KMS-11 (cell line): ENCODE results near the gene RPH3AL.

ENCODE experiments used
- H2AFZ ChIP-seq: fragments of 200-600 bp; sonication (generic); 2 replicates; pipeline ENCODE4 v1.6.1; 2016; ENCODE audit warnings: antibody characterized with exemption, mixed run types, low read depth
- H3K27ac ChIP-seq: fragments of 200-600 bp; sonication (generic); 2 replicates; pipeline ENCODE4 v1.6.1; 2016; ENCODE audit warnings: mild to moderate bottlenecking, mixed run types
- H3K27me3 ChIP-seq: fragments of 200-600 bp; sonication (generic); 2 replicates; pipeline ENCODE4 v1.6.1; 2017; ENCODE audit warnings: mild to moderate bottlenecking, low read depth, mixed run types, moderate library complexity; ENCODE audit not compliant: insufficient read depth
- H3K36me3 ChIP-seq: fragments of 200-600 bp; sonication (generic); 2 replicates; pipeline ENCODE4 v1.6.1; 2017; ENCODE audit warnings: mild to moderate bottlenecking, mixed run types; ENCODE audit not compliant: insufficient read depth
- H3K4me1 ChIP-seq: fragments of 200-600 bp; sonication (generic); 2 replicates; pipeline ENCODE4 v1.6.1; 2016; ENCODE audit warnings: mild to moderate bottlenecking, low read depth, mixed run types; ENCODE audit not compliant: poor library complexity, severe bottlenecking
- H3K4me2 ChIP-seq: fragments of 200-600 bp; sonication (generic); 2 replicates; pipeline ENCODE4 v1.7.0; 2016; ENCODE audit warnings: mild to moderate bottlenecking, mixed run types
- H3K4me3 ChIP-seq: fragments of 200-600 bp; sonication (generic); IDR thresholded peaks from 2 replicates; pipeline ENCODE4 v1.6.1; 2017; ENCODE audit warnings: low read depth, low read length, mixed read lengths; ENCODE audit not compliant: insufficient read depth
- H3K79me2 ChIP-seq: fragments of 200-600 bp; sonication (generic); 2 replicates; pipeline ENCODE4 v1.6.1; 2016; ENCODE audit warnings: low read depth, mixed run types; ENCODE audit not compliant: insufficient read depth
- H3K9ac ChIP-seq: fragments of 200-600 bp; sonication (generic); 2 replicates; pipeline ENCODE4 v1.6.1; 2016; ENCODE audit warnings: mild to moderate bottlenecking, mixed run types
- H4K20me1 ChIP-seq: fragments of 200-600 bp; sonication (generic); 2 replicates; pipeline ENCODE4 v1.6.1; 2016; ENCODE audit warnings: mild to moderate bottlenecking, mixed run types; ENCODE audit not compliant: insufficient read depth
- CTCF ChIP-seq: fragments of 200-600 bp; sonication (generic); conservative IDR thresholded peaks from 2 replicates; pipeline ENCODE4 v1.6.1; 2017; ENCODE audit warnings: low read depth, mild to moderate bottlenecking, antibody characterized with exemption, low read length, moderate library complexity, mixed read lengths

RPH3AL gene

GRCh38 chr17:332558-333322 is 19.9 kb downstream of the RPH3AL start:
- Histone ChIP-seq H3K79me2 (no peaks in the 10 kb centered on the region), H3K27ac (no peak overlapping the region), H3K4me1 (no peaks in the 10 kb centered on the region), H2AFZ (no peak overlapping the region), H3K36me3 (no peaks in the 10 kb centered on the region), H3K4me3 (no peak overlapping the region), H3K9ac (no peak overlapping the region), H4K20me1 (no peaks in the 10 kb centered on the region), H3K27me3 (no peaks in the 10 kb centered on the region), H3K4me2 (no peak overlapping the region)
- TF ChIP-seq CTCF: no peak

- Histone ChIP-seq H2AFZ (no peak overlapping the region), H3K36me3 (no peaks in the 10 kb centered on the region), H3K27ac (no peak overlapping the region), H3K4me3 (no peak overlapping the region), H4K20me1 (no peaks in the 10 kb centered on the region), H3K79me2 (no peaks in the 10 kb centered on the region), H3K9ac (no peak overlapping the region), H3K27me3 (no peaks in the 10 kb centered on the region), H3K4me1 (no peaks in the 10 kb centered on the region), H3K4me2 (no peak overlapping the region)
- TF ChIP-seq CTCF: no peak
Observed at GRCh38 chr17:332023-332422, 20.6 kb downstream of the RPH3AL start.

- Histone ChIP-seq H3K9ac (no peak overlapping the region), H3K4me2 (no peak overlapping the region), H3K27me3 (no peaks in the 10 kb centered on the region), H3K36me3 (no peaks in the 10 kb centered on the region), H3K27ac (no peak overlapping the region), H3K4me3 (no peak overlapping the region), H4K20me1 (no peaks in the 10 kb centered on the region), H3K4me1 (no peaks in the 10 kb centered on the region), H2AFZ (no peak overlapping the region), H3K79me2 (no peaks in the 10 kb centered on the region)
- no peak for TF ChIP-seq CTCF
Observed at GRCh38 chr17:330993-331701, 21.5 kb downstream of the RPH3AL start.

GRCh38 chr17:329784-330420 is 22.7 kb downstream of the RPH3AL start:
- Histone ChIP-seq H3K79me2 (no peaks in the 10 kb centered on the region), H3K4me2 (no peak overlapping the region), H3K27me3 (no peaks in the 10 kb centered on the region), H2AFZ (no peak overlapping the region), H4K20me1 (no peaks in the 10 kb centered on the region), H3K9ac (no peak overlapping the region), H3K27ac (no peak overlapping the region), H3K4me1 (no peaks in the 10 kb centered on the region), H3K36me3 (no peaks in the 10 kb centered on the region), H3K4me3 (no peak overlapping the region)
- TF ChIP-seq CTCF: no peak
